GM23338 (cell line): Measurements from ENCODE around the gene USP6NL. TPM values are rescaled to one million over a fixed set of nuclear protein-coding genes. Genes with fewer than 3 reads are reported as not detected.

ENCODE experiments used
- ATAC-seq: fragments of 200-7000 bp; cut with Tn5 transposase; 3 replicates; pipeline ENCODE4 v1.9.1; 2020
- DNase-seq: peaks from one replicate; pipeline ENCODE4 v3.0.0-alpha.2; 2015; ENCODE audit warnings: low spot score
- H2AFZ ChIP-seq: fragments of 200-600 bp; sonication (generic); 2 replicates; pipeline ENCODE4 v1.8.0; 2016; ENCODE audit warnings: antibody characterized with exemption, mild to moderate bottlenecking, moderate library complexity
- H3F3A ChIP-seq: fragments of 200-600 bp; sonication (generic); replicated peaks from 2 replicates; pipeline ENCODE4 v1.8.0; 2017; ENCODE audit warnings: antibody characterized with exemption, mixed run types, low read depth
- H3K27ac ChIP-seq: fragments of 200-600 bp; sonication (generic); 2 replicates; pipeline ENCODE4 v1.6.1; 2016; ENCODE audit warnings: low read depth
- H3K27me3 ChIP-seq: fragments of 200-600 bp; sonication (generic); 2 replicates; pipeline ENCODE4 v1.8.0; 2016; ENCODE audit warnings: mild to moderate bottlenecking, mixed run types, moderate library complexity; ENCODE audit not compliant: insufficient read depth
- H3K36me3 ChIP-seq: fragments of 200-600 bp; sonication (generic); 2 replicates; pipeline ENCODE4 v1.8.0; 2016; ENCODE audit warnings: mild to moderate bottlenecking; ENCODE audit not compliant: insufficient read depth
- H3K4me1 ChIP-seq: fragments of 200-600 bp; sonication (generic); 2 replicates; pipeline ENCODE4 v1.8.0; 2016; ENCODE audit warnings: mild to moderate bottlenecking, moderate library complexity; ENCODE audit not compliant: insufficient read depth
- H3K4me2 ChIP-seq: fragments of 200-600 bp; sonication (generic); 2 replicates; pipeline ENCODE4 v1.7.1; 2017; ENCODE audit warnings: mixed run types
- H3K4me3 ChIP-seq: fragments of 200-600 bp; sonication (generic); 2 replicates; pipeline ENCODE4 v1.6.1; 2016; ENCODE audit warnings: mixed run types
- H3K79me2 ChIP-seq: fragments of 200-600 bp; sonication (generic); replicated peaks from 2 replicates; pipeline ENCODE4 v1.8.0; 2017; ENCODE audit warnings: mild to moderate bottlenecking; ENCODE audit not compliant: insufficient read depth
- H3K9me2 ChIP-seq: fragments of 200-600 bp; sonication (generic); 2 replicates; pipeline ENCODE4 v1.8.0; 2017; ENCODE audit not compliant: insufficient read depth
- H4K20me1 ChIP-seq: fragments of 200-600 bp; sonication (generic); replicated peaks from 2 replicates; pipeline ENCODE4 v1.8.0; 2017; ENCODE audit warnings: mild to moderate bottlenecking; ENCODE audit not compliant: insufficient read depth
- H3K27ac Mint-ChIP-seq: 2 replicates; pipeline ENCODE4 v1.8.0; 2020; ENCODE audit warnings: inconsistent platforms, mild to moderate bottlenecking, moderate library complexity, mixed read lengths
- H3K27me3 Mint-ChIP-seq: 3 replicates; pipeline ENCODE4 v1.8.0; 2022; ENCODE audit warnings: low read depth, mild to moderate bottlenecking, moderate library complexity, mixed read lengths, inconsistent platforms; ENCODE audit not compliant: insufficient read depth, poor library complexity
- H3K36me3 Mint-ChIP-seq: 3 replicates; pipeline ENCODE4 v1.8.0; 2021; ENCODE audit warnings: low read depth, mild to moderate bottlenecking, inconsistent platforms, moderate library complexity, mixed read lengths
- H3K4me1 Mint-ChIP-seq: 3 replicates; pipeline ENCODE4 v1.8.0; 2020; ENCODE audit warnings: mild to moderate bottlenecking, inconsistent platforms, mixed read lengths
- H3K4me3 Mint-ChIP-seq: 3 replicates; pipeline ENCODE4 v1.8.0; 2021; ENCODE audit warnings: moderate library complexity, mild to moderate bottlenecking, inconsistent platforms, mixed read lengths
- H3K9me3 Mint-ChIP-seq: 3 replicates; pipeline ENCODE4 v1.8.0; 2020; ENCODE audit warnings: moderate library complexity, mild to moderate bottlenecking, inconsistent platforms, mixed read lengths
- CREB1 ChIP-seq: fragments of 250-450 bp; sonication (Bioruptor Pico); IDR thresholded peaks from 2 replicates; pipeline ENCODE4 v1.5.0; 2020; ENCODE audit warnings: low read depth, mild to moderate bottlenecking, moderate library complexity
- CTCF ChIP-seq, 2 experiments: fragments of 200-600 bp in 1 of 2; sonication (generic) in 1 of 2; conservative IDR thresholded peaks; 2 replicates each; pipeline versions ENCODE4 v1.5.1 to v1.6.1; 2016 to 2017; ENCODE audit warnings: antibody characterized with exemption in 2 of 2, low read depth in 2 of 2, mild to moderate bottlenecking in 2 of 2, moderate library complexity in 1 of 2
- ETS1 ChIP-seq: IDR thresholded peaks from 2 replicates; pipeline ENCODE4 v1.6.1; 2016; ENCODE audit warnings: antibody characterized with exemption
- EZH2 ChIP-seq: fragments of 200-600 bp; sonication (generic); IDR thresholded peaks from one replicate; pipeline ENCODE4 v1.8.0; 2017; ENCODE audit warnings: antibody characterized with exemption, mild to moderate bottlenecking, low read depth; ENCODE audit not compliant: unreplicated experiment
- JUNB ChIP-seq: IDR thresholded peaks from one replicate; pipeline ENCODE4 v1.6.1; 2016; ENCODE audit warnings: antibody characterized with exemption; ENCODE audit not compliant: unreplicated experiment
- STAT1 ChIP-seq: IDR thresholded peaks from one replicate; pipeline ENCODE4 v1.6.1; 2016; ENCODE audit warnings: antibody characterized with exemption; ENCODE audit not compliant: unreplicated experiment
- ZNF114 ChIP-seq: fragments of 250-450 bp; sonication (Bioruptor Pico); IDR thresholded peaks from 2 replicates; pipeline ENCODE4 v1.5.0; 2020; ENCODE audit warnings: mild to moderate bottlenecking, moderate library complexity
- ZNF331 ChIP-seq: fragments of 250-450 bp; sonication (Bioruptor Pico); IDR thresholded peaks from 2 replicates; pipeline ENCODE4 v1.5.0; 2020; ENCODE audit warnings: low read depth, mild to moderate bottlenecking, moderate library complexity
- polyA plus RNA-seq: library from polyadenylated mRNA; unstranded; fragments of >200 nt; fragmentation: Nextera tagmentation; extraction: Ambion mirVana; gene quantifications from 2 replicates; pipeline ENCODE4 v1.2.1, GENCODE V29; 2016
- total RNA-seq: library from RNA; depleted of rRNA; stranded (reverse); fragments of >200 nt; shearing (Covaris generic); gene quantifications from 2 replicates; pipeline ENCODE4 v1.2.3, GENCODE V29; 2014

The USP6NL gene
- total and polyA plus RNA-seq, 2 experiments from 2014 or later: 8.1 to 29.7 TPM

GRCh38 chr10:11512596-11512995 is 98.9 kb downstream of the USP6NL start:
- no peak overlapping the region for H3K27ac ChIP-seq
- H3K79me2 ChIP-seq: peaks cover 5% of the 10 kb centered on the region
- H2AFZ ChIP-seq: no peak overlapping the region
- H3K36me3 ChIP-seq: no peaks in the 10 kb centered on the region
- no peaks in the 10 kb centered on the region for H3K27me3 ChIP-seq
- Mint-ChIP-seq H3K9me3 (no peaks in the 10 kb centered on the region), H3K27me3 (no peaks in the 10 kb centered on the region), H3K4me3 (no peak overlapping the region), H3K27ac (no peak overlapping the region), H3K4me1 (peaks cover 23% of the 10 kb centered on the region; the same call in 2 of the 3 replicates), H3K36me3 (no peaks in the 10 kb centered on the region; the same call in 2 of the 3 replicates)
- H3K9me2 ChIP-seq: no peaks in the 10 kb centered on the region
- no peak overlapping the region for H3K4me2 ChIP-seq
- H3K4me3 ChIP-seq: no peak overlapping the region
- TF ChIP-seq EZH2 (no peak), JUNB (no peak)
- H3F3A ChIP-seq: no peaks in the 10 kb centered on the region
- DNase-seq (no peak), ATAC-seq (no peak)
- H4K20me1 ChIP-seq: peaks cover 12% of the 10 kb centered on the region; the same call in 1 of the 2 replicates
- peaks cover 7% of the 10 kb centered on the region; the same call in 1 of the 2 replicates for H3K4me1 ChIP-seq

- H3K9me2 ChIP-seq: no peaks in the 10 kb centered on the region
- TF ChIP-seq EZH2 (no peak), STAT1 (no peak), ZNF331 (CRISPR knock-in tag) (no peak)
- H3K4me3 Mint-ChIP-seq: no peak overlapping the region
- no peaks in the 10 kb centered on the region for H3F3A ChIP-seq
- peaks cover 3% of the 10 kb centered on the region; the same call in 1 of the 2 replicates for H3K4me1 ChIP-seq
- ATAC-seq: no peak
- H4K20me1 ChIP-seq: peaks cover 12% of the 10 kb centered on the region; the same call in 1 of the 2 replicates
- DNase-seq: no peak
- H3K36me3 ChIP-seq: no peaks in the 10 kb centered on the region
- no peaks in the 10 kb centered on the region for H3K9me3 Mint-ChIP-seq
- H3K27ac ChIP-seq: no peak overlapping the region
- no peak overlapping the region for H3K27ac Mint-ChIP-seq
- no peaks in the 10 kb centered on the region; the same call in 2 of the 3 replicates for H3K36me3 Mint-ChIP-seq
- H3K27me3 Mint-ChIP-seq: no peaks in the 10 kb centered on the region
- peaks cover 17% of the 10 kb centered on the region; the same call in 2 of the 3 replicates for H3K4me1 Mint-ChIP-seq
- no peak overlapping the region for H3K4me3 ChIP-seq
- no peaks in the 10 kb centered on the region for H3K27me3 ChIP-seq
- no peak overlapping the region for H3K4me2 ChIP-seq
- no peak overlapping the region for H2AFZ ChIP-seq
- H3K79me2 ChIP-seq: peaks cover 5% of the 10 kb centered on the region
Measured at GRCh38 chr10:11511321-11511720, 100.1 kb downstream of the USP6NL start.

- DNase-seq: no peak
- no peak overlapping the region for H3K27ac Mint-ChIP-seq
- H3K4me3 Mint-ChIP-seq: no peak overlapping the region
Measured at GRCh38 chr10:11510736-11511135, 100.7 kb downstream of the USP6NL start.

More at GRCh38 chr10:11510736-11511135, 100.7 kb downstream of the USP6NL start:
- Histone ChIP-seq H3K4me3 (no peak overlapping the region), H3K79me2 (peaks cover 5% of the 10 kb centered on the region), H3K9me2 (no peaks in the 10 kb centered on the region), H3K27ac (no peak overlapping the region), H3K36me3 (no peaks in the 10 kb centered on the region), H3K27me3 (no peaks in the 10 kb centered on the region), H3K4me1 (peaks cover 3% of the 10 kb centered on the region; the same call in 1 of the 2 replicates), H3F3A (no peaks in the 10 kb centered on the region), H3K4me2 (no peak overlapping the region), H4K20me1 (peaks cover 9% of the 10 kb centered on the region; the same call in 1 of the 2 replicates), H2AFZ (no peak overlapping the region)
- TF ChIP-seq ZNF114 (CRISPR knock-in tag) (no peak), EZH2 (no peak), CREB1 (CRISPR knock-in tag) (no peak), ETS1 (no peak), CTCF (conservative IDR thresholded peaks at IDR 0.05; ENCODE audit: low read depth in 2 of 2) (no peak), JUNB (no peak)
- no peaks in the 10 kb centered on the region for H3K9me3 Mint-ChIP-seq
- H3K4me1 Mint-ChIP-seq: peaks cover 19% of the 10 kb centered on the region
- H3K36me3 Mint-ChIP-seq: no peaks in the 10 kb centered on the region; the same call in 2 of the 3 replicates
- ATAC-seq: peak; percentile 53; the same call in 1 of the 3 replicates
- no peaks in the 10 kb centered on the region for H3K27me3 Mint-ChIP-seq
